HG02588 (cell line): ENCODE measurements around the gene FBP2.
"Not testable (repeated sequence)": the region's sequence is repeated elsewhere in the genome, so short reads cannot be mapped to it uniquely, and the experiment has no call there.

ENCODE experiments used
- ATAC-seq: cut with Tn5 transposase; IDR thresholded peaks from one replicate; pipeline ENCODE4 v1.9.1; 2021; ENCODE audit warnings: mild to moderate bottlenecking, moderate library complexity; ENCODE audit not compliant: unreplicated experiment

Gene FBP2

DNA sequence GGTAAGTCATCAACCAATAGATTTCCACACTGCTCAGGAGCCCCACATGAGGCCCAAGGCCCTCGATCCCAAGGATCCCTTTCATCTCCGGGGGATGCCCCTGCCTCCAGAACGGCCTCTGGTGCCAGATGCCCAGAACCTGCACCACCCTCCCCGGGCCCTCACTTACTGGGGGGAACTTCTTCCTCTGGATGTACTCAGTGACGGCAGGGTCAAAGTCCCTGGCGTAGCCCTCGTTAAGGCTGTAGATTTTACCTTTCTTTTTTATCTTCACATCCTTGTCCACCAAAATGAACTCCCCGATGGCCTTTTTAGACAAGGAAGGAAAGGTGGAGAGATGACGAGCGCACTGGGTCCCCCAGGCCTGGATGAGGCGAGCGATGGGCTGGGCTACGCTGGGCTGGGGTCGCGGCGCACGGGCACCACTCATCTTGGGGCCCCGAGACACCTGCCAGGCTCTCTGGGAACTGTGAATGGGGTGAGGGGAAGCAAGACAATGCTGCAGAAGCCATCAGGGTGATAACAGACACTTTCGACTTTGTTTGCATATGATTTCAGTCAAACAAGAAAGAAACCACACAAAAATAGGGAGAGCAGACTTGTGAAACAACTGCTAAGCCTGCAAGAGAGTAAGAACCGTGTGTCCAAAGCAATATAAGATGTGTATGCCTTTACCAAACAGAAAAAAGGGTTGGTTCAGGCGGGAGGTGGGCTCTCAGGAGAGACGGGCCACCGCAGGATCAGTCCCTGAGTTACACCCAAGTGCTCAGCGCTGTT lies 13.2 kb upstream of the FBP2 start:
- no peak for ATAC-seq

- no peak for ATAC-seq
These were observed 9.9 kb upstream of the FBP2 start for GRCh38 chr9:94603259-94604160.

DNA sequence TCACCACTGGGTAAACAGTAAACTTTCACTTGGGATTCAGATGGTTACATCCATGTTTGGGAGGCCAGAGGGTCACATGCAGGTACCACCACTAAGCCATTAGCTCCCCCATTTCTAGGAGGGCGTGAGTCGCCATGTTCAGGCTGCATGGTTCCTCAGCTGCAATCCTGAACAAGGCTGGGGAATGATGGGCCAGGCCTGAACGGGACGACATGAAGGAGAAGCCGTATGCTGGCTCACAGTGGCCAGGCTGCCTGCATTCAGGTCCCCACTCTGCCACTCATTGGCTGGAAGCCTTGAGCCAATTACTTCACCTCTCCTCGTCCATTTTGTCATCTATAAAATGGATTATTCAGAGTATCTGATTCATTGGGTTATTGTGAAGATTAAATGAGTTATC lies 9.0 kb upstream of the FBP2 start:
- ATAC-seq = no peak

DNA sequence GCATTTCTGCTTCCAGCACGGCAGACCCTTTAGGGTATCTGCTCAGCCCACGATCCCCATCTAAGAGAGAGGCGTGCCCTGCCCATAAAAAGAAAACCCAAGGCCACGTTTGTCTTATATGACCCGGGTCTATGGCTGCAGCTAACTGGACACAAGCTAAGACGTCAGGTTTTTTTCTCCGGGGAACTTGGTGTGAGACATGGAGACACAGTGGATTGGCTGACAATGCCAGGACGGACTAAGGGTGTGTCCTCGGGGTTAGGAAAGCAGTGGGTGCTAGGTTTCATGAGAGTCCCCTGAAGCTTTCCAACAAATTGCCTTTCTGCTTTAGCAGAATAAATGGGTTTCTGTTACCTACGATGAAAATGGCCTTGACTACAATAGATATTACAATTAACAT lies 7.1 kb upstream of the FBP2 start:
- no peak for ATAC-seq

DNA sequence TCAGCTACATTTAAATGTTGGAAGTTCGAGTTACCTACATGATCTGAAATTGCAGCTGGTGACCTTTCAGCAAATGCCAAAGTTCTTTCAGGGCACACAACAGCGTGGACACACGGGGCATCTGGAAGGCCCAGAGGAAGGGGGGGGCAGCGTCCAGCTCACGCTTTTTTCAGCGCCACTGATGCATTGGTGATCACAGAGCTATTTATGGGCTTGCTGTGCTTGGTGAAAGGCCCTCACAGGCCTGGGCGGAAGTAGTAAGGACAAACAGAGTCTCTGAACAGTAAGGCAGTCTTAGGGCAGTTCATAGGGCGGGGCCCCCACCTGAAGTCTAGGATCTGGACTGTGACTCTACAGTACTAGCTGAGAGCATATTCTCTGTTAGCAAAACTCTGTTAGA lies 6.6 kb upstream of the FBP2 start:
- ATAC-seq = no peak

DNA sequence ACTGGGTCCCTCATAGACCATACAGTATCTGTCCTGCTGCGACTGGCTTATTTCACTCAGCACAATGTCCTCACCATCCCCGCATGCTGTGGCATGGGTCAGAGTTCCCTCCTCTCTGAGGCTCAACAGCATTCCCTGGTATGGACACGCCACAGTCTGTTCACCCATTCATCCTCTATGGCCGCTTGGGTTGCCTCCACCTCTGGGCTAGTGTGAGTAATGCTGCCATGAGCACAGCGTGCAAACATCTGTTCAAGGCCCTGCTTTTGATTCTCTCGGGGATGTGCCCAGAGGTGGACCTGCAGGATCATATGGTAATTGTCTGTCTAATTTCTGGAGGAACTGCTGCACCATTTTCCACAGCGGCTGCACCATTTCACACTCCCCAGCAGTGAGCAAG lies 5.5 kb upstream of the FBP2 start:
- ATAC-seq = no peak

- not testable (repeated sequence) for ATAC-seq
These were observed 941 bp downstream of the FBP2 start for GRCh38 chr9:94592683-94593082.

- no peak for ATAC-seq
These were observed 1.7 kb downstream of the FBP2 start for GRCh38 chr9:94591876-94592275.

- ATAC-seq = not testable (repeated sequence)
These were observed 2.5 kb downstream of the FBP2 start for GRCh38 chr9:94591046-94591545.

DNA sequence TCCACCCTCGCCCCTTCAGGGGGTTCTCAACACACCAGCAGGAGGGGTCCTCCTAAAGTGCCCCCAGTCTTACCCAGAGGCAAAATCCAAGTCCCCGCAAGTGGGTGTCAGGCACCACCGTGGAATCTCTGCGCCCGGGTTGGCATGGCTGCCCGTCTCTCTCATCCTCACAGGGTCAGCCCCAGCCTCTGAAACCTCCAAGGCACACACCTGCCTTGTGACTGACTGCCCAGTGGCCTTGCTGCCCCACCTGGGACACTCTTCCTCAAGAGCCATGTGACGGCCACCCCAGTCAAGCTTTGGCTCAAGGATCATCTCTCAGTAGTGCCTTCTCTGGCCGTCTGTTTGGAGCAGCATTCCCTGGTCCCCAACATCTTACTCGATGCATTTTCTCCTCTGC lies 4.9 kb downstream of the FBP2 start:
- ATAC-seq = no peak

DNA sequence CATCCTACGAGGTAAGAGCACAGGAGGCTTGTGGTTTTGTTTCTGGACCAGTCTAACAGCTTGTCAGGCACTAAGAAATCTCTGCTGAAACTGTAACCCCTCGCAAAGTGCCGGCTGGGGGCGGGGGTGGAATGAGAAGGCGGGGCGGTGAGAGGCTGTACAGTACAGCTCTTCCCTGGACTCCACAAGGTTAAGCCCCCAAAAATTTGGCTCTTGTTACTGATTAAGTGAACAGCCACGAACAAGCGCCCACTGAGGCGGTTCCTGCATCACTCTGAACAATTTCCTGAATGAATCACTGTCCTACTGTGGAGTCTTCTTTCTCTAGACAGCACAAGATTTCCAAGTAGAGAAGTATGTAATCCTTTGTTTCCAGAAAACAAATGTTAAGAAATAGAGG lies 6.8 kb downstream of the FBP2 start:
- no peak for ATAC-seq

DNA sequence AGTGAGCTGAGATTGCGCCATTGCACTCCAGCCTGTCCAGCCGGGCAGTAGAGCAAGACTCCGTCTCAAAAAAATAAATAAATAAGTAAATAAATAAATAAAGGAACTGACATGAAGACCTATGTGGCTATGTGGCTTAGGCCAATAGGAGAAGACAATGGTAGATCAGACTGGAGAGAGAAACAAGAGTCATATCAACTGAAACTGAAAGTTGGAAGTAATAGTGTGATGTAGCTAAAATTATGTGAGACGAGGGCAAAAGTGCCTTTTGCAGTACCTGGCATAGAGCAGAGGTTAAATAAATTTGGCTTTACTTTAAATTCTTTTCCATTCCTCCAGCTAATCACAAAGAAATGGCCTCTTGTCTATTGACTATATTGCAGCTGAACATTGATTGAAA lies 7.3 kb downstream of the FBP2 start:
- no peak for ATAC-seq

GRCh38 chr9:94584555-94584954 lies 9.1 kb downstream of the FBP2 start:
- ATAC-seq = no peak

DNA sequence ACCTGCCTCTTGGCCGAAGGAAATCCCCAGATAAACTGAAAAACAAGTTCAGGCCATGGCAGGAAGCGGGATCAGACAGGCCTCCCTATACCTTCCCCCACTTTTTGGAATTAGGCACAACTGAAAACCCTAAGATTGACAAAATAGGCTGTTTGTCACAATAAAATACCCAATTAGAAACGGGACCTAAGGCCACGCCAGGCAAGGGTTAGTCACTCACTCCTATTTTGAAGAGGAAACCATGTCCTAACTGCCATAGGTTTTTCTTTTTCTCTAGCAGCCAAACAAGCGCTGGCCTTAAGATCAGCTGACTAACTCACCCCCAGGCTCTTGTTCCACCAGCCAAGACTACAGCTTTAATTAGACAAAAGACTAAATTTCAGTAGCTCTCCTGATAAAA lies 11.9 kb downstream of the FBP2 start:
- no peak for ATAC-seq

DNA sequence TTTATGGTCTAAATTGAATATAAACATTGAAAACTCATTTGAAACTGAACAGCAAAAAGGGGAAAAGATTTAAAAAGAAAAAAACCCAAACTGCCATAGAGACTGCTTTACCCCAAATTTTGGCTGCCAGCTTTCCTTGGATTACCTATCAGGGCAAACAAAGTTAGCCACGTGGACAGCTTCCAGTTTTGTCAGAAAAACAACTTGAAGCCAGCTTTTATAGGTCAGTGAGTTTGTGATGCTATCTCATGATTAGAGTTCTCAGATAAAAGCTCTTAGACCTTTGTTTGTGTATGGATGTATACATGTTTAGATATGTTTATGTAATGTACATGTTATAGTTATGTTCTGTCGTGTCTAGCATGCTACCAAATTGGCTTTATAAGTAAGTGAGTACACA lies 16.1 kb downstream of the FBP2 start:
- ATAC-seq = no peak

GRCh38 chr9:94577036-94577435 lies 16.6 kb downstream of the FBP2 start:
- ATAC-seq = no peak

- no peak for ATAC-seq
These were observed 17.5 kb downstream of the FBP2 start for GRCh38 chr9:94576131-94576530.

GRCh38 chr9:94568972-94569712 lies 24.5 kb downstream of the FBP2 start:
- ATAC-seq = no peak

DNA sequence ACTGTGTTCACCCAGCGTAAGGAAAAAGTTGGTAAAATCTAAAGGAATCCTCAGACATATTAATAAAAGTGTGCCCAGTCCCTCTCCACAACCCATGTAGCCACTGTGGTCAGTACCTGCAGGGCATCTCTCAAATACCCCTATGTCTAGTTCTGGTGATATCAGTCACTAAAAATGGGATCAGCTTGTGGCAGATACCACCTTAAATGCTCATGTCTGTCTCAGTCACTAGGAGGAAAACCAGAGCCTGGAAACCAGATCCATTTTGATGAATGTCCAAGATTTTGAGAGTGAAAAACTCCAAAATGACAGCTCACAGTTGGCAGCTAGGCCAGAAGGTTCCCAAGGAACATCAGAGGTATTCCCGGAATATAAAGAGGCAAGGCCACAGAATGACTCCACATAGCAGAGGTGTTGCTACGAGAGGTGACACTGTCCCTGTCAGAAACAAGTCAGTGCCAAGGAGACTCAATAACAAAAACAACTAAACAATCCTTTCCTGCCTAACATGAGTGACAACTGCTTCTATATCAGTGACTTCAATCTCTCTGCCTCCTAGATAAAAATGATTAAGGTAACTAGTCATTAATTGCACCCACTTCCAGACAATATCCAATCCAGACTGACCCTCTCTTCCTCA lies 25.3 kb downstream of the FBP2 start:
- ATAC-seq = no peak

GRCh38 chr9:94567271-94567670 lies 26.4 kb downstream of the FBP2 start:
- ATAC-seq = no peak

DNA sequence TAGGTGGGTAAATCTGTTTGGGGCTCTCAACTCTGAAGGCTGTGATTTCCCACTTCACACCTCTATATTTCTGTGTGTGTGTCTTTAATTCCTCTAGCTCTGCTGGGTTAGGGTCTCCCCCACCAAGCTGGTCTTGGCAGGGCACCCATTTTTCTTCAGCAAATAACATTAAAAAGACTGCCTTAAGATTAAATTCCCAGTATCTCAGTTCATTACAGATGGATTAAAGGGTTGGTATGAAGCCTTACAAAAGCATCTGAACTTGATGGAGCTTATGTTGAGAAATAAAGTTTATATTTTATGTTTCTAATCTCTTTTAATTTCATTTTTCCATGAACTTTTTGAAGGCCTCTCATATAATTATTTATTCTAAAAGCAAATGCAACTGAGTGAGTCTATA lies 27.1 kb downstream of the FBP2 start:
- no peak for ATAC-seq
